Stimulated activated CD8-positive, alpha-beta memory T cell treated with anti-CD3 and anti-CD28 coated beads, Interleukin-2, amount 100 ng/mL, for 1 hour (primary cell): ENCODE measurements around the gene ZNF134.

ENCODE experiments used
- DNase-seq, 2 donors: peaks; one replicate each; pipeline ENCODE4 v3.0.0-alpha.2; 2020; ENCODE audit warnings: low read depth in 2 of 2

ZNF134 gene

GRCh38 chr19:57637379-57637778, 23.3 kb downstream of the ZNF134 start:
- no peak for DNase-seq

- DNase-seq = no peak
Observed at GRCh38 chr19:57641715-57642234, 27.7 kb downstream of the ZNF134 start.

GRCh38 chr19:57642396-57643046, 28.5 kb downstream of the ZNF134 start:
- no peak for DNase-seq

GRCh38 chr19:57643734-57644133, 29.7 kb downstream of the ZNF134 start:
- DNase-seq = no peak

- DNase-seq = no peak
Observed at GRCh38 chr19:57648331-57649003, 34.4 kb downstream of the ZNF134 start.

- DNase-seq = no peak
Observed at GRCh38 chr19:57651654-57651996, 37.6 kb downstream of the ZNF134 start.

GRCh38 chr19:57653689-57654088, 39.6 kb downstream of the ZNF134 start:
- no peak for DNase-seq

- DNase-seq = no peak
Observed at GRCh38 chr19:57655443-57655842, 41.4 kb downstream of the ZNF134 start.

- no peak for DNase-seq
Observed at GRCh38 chr19:57656346-57656745, 42.3 kb downstream of the ZNF134 start.

GRCh38 chr19:57664269-57665127, 50.5 kb downstream of the ZNF134 start:
- DNase-seq = no peak

- no peak for DNase-seq
Observed at GRCh38 chr19:57665261-57665806, 51.3 kb downstream of the ZNF134 start.

- DNase-seq = no peak
Observed at GRCh38 chr19:57667228-57667627, 53.2 kb downstream of the ZNF134 start.

GRCh38 chr19:57668635-57669034, 54.6 kb downstream of the ZNF134 start, which contains the start of gene ZSCAN4:
Gene ZSCAN4, plus strand, starts transcription at chr19:57668935. Its CDS starts 7,211 bp downstream, at chr19:57676146.
- DNase-seq = no peak

- no peak for DNase-seq
Observed at GRCh38 chr19:57671124-57671895, 57.3 kb downstream of the ZNF134 start.

- DNase-seq = no peak
Observed at GRCh38 chr19:57672466-57672865, 58.4 kb downstream of the ZNF134 start.
